ENCODE data around the gene FGFR2.
"Not testable (repeated sequence)": the region's sequence is repeated elsewhere in the genome, so short reads cannot be mapped to it uniquely, and the experiment has no call there.

Gene FGFR2

GRCh38 chr10:121558238-121558637 is 40.0 kb downstream of the FGFR2 start:
- TF ChIP-seq, protein P1, sequence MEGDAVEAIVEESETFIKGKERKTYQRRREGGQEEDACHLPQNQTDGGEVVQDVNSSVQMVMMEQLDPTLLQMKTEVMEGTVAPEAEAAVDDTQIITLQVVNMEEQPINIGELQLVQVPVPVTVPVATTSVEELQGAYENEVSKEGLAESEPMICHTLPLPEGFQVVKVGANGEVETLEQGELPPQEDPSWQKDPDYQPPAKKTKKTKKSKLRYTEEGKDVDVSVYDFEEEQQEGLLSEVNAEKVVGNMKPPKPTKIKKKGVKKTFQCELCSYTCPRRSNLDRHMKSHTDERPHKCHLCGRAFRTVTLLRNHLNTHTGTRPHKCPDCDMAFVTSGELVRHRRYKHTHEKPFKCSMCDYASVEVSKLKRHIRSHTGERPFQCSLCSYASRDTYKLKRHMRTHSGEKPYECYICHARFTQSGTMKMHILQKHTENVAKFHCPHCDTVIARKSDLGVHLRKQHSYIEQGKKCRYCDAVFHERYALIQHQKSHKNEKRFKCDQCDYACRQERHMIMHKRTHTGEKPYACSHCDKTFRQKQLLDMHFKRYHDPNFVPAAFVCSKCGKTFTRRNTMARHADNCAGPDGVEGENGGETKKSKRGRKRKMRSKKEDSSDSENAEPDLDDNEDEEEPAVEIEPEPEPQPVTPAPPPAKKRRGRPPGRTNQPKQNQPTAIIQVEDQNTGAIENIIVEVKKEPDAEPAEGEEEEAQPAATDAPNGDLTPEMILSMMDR (IDR thresholded peaks at IDR 0.05; ENCODE audit: low read depth, low read length, missing control alignments) = no peak
- H3K4me3 ChIP-seq (replicated peaks; ENCODE audit: low read depth, low read length) = no peak overlapping the region
- DNase-seq (ENCODE audit: extremely low read depth, low read depth) = no peak

DNA sequence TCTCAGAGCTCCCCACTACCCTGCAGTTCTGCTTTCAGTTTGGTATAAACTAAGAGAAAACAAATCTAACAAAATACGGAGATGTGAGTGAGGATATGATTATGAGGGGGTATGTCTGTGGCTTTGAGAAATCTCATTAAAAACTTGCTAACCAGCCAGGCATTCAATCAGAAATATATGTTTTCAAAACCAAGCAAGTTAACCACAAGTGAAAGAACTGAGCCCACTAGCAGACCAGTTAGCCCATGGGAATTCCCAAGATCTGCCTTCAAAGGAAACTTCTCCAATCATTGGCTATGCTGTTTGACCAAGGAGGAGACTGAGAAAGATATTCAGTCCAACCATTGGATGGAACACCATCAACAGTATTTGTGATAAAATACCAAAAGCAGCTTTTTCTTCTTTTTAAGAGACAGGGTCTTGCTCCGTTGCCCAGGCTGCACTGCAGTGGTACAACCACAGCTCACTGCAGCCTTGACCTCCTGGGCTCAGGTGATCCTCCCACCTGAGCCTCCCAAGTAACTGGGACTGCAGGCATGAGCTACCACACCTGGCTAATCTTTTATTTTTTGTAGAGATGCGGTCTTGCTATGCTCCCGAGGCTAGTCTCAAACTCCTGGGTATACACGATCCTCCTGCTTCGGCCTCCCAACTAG is 41.2 kb downstream of the FGFR2 start:
- no peak overlapping the region for H3K4me3 ChIP-seq (replicated peaks; ENCODE audit: low read depth, low read length)
- DNase-seq (ENCODE audit: extremely low read depth, low read depth) = no peak
- TF ChIP-seq, protein P1 (IDR thresholded peaks at IDR 0.05; ENCODE audit: low read depth, low read length, missing control alignments) = no peak

DNA sequence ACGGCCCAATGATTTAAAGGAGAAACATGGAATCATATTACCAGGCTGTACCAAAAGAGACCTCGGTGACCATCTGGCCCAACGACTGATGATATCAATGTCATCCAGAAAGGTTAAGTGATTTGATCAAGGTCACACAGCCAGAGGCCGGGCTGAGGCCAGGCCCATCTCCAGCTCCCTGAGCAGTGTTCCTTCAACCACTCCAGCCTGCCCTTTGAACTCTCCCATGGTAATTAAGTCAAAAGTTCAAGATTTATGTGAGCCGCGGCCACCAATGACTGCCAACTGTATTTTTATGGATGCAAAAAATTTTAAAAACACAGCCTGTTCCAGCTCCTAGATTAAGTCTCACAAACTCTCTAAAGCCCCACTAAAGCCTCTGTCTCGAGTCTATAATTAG is 41.8 kb downstream of the FGFR2 start:
- no peak overlapping the region for H3K4me3 ChIP-seq (replicated peaks; ENCODE audit: low read depth, low read length)
- no peak for DNase-seq (ENCODE audit: extremely low read depth, low read depth)
- TF ChIP-seq, protein P1 (IDR thresholded peaks at IDR 0.05; ENCODE audit: low read depth, low read length, missing control alignments) = no peak

DNA sequence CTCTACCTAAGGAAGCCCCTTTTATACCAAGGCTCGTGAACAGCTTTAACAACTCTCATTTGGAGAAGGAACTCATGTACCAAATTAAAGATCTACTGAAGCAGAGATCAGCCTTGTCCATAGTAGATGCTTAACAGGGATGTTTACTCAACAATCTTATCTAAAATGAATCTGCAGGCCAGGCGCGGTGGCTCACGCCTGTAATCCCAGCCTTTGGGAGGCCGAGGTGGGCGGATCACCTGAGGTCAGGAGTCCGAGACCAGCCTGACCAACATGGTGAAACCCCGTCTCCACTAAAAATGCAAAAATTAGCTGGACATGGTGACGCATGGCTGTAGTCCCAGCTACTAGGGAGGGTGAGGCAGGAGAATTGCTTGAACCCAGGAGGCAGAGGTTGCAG is 43.3 kb downstream of the FGFR2 start:
- not testable (repeated sequence) for H3K4me3 ChIP-seq (replicated peaks; ENCODE audit: low read depth, low read length); DNase-seq (ENCODE audit: extremely low read depth, low read depth)

- TF ChIP-seq, protein P1 (IDR thresholded peaks at IDR 0.05; ENCODE audit: low read depth, low read length, missing control alignments) = no peak
- DNase-seq (ENCODE audit: extremely low read depth, low read depth) = no peak
- H3K4me3 ChIP-seq (replicated peaks; ENCODE audit: low read depth, low read length) = no peak overlapping the region
Measured at GRCh38 chr10:121553511-121554264, 44.6 kb downstream of the FGFR2 start.

DNA sequence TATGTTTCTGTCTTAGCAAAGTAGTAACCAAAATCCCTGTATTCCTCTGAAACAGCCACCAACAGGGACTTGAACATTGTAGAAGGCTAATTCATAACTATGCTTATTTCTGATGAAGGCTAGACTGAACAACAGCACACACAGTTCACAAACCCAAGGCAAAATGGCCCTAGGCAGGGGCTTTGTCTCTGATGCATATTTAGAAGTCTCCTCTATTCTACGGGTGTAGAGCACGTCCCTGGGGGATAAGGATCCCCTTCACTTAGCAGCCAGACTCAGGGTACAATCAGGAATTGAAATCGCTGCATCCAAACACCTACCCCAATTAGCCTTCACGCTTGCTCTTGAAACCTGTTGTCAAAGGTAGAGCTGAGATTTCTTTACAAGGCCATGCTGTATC is 45.5 kb downstream of the FGFR2 start:
- DNase-seq (ENCODE audit: extremely low read depth, low read depth) = no peak
- H3K4me3 ChIP-seq (replicated peaks; ENCODE audit: low read depth, low read length) = no peak overlapping the region
- TF ChIP-seq, protein P1 (IDR thresholded peaks at IDR 0.05; ENCODE audit: low read depth, low read length, missing control alignments) = no peak

DNA sequence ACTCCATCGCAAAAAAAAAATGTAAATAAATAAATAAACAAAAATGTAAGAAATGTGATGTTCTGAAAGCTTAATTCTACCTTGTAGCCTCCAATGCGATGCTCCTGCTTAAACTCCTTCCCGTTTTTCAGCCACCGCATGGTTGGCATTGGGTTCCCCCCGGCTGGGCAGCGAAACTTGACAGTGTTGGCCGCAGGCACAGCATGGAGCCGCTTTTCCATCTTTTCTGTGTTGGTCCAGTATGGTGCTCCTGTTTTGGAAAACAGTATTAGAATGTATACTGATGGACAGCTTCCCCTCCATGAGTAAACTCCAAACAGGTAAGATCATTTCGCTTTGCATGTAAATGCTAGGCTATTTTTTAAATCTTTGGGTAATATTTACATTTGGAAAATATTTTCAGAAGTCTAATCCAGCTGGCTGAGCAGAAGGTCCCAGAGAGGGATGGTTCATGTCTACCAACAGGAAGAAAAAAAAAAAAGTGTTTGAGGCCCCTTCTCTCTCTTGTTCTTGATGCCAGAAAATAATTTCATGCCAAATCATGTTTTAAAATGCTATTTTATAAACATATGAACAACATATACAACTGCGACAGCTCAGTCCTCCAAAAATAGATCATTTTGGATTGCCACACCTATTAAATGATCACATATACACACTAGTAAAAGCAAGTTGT is 46.9 kb downstream of the FGFR2 start:
- no peak overlapping the region for H3K4me3 ChIP-seq (replicated peaks; ENCODE audit: low read depth, low read length)
- no peak for DNase-seq (ENCODE audit: extremely low read depth, low read depth)
- TF ChIP-seq, protein P1 (IDR thresholded peaks at IDR 0.05; ENCODE audit: low read depth, low read length, missing control alignments) = no peak
